Hepatocyte (in vitro differentiated cells): ENCODE measurements around the gene RPP14. TPM values are rescaled to one million over a fixed set of nuclear protein-coding genes. Genes with fewer than 3 reads are reported as not detected.

Experiments
- DNase-seq: peaks from one replicate; pipeline ENCODE4 v3.0.0-alpha.2; 2016; ENCODE audit warnings: low spot score
- H2AFZ ChIP-seq: fragments of 200-600 bp; sonication (generic); 2 replicates; pipeline ENCODE4 v1.6.0; 2016; ENCODE audit warnings: antibody characterized with exemption, mild to moderate bottlenecking
- H3K27ac ChIP-seq: fragments of 200-600 bp; sonication (generic); 2 replicates; pipeline ENCODE4 v1.5.1; 2016; ENCODE audit warnings: mild to moderate bottlenecking
- H3K27me3 ChIP-seq: fragments of 200-600 bp; sonication (generic); 2 replicates; pipeline ENCODE4 v1.6.1; 2016
- H3K36me3 ChIP-seq: fragments of 200-600 bp; sonication (generic); replicated peaks from 2 replicates; pipeline ENCODE4 v1.5.1; 2016; ENCODE audit warnings: low read depth; ENCODE audit not compliant: insufficient read depth
- H3K4me1 ChIP-seq: fragments of 200-600 bp; sonication (generic); 2 replicates; pipeline ENCODE4 v1.5.1; 2016; ENCODE audit warnings: mild to moderate bottlenecking, moderate library complexity; ENCODE audit not compliant: insufficient read depth
- H3K4me2 ChIP-seq: fragments of 200-600 bp; sonication (generic); 2 replicates; pipeline ENCODE4 v1.6.0; 2016
- H3K4me3 ChIP-seq: fragments of 200-600 bp; sonication (generic); 2 replicates; pipeline ENCODE4 v1.5.1; 2016; ENCODE audit warnings: mild to moderate bottlenecking
- H3K79me2 ChIP-seq: fragments of 200-600 bp; sonication (generic); 2 replicates; pipeline ENCODE4 v1.6.0; 2017; ENCODE audit warnings: mild to moderate bottlenecking
- H3K9me2 ChIP-seq: fragments of 200-600 bp; sonication (generic); replicated peaks from 2 replicates; pipeline ENCODE4 v1.6.0; 2017; ENCODE audit warnings: mild to moderate bottlenecking; ENCODE audit not compliant: insufficient read depth
- H3K9me3 ChIP-seq: fragments of 200-600 bp; sonication (generic); 2 replicates; pipeline ENCODE4 v1.5.1; 2016; ENCODE audit warnings: low read depth, mild to moderate bottlenecking
- H4K20me1 ChIP-seq: fragments of 200-600 bp; sonication (generic); 2 replicates; pipeline ENCODE4 v1.6.0; 2016; ENCODE audit warnings: mild to moderate bottlenecking; ENCODE audit not compliant: insufficient read depth, poor library complexity, severe bottlenecking
- EZH2 ChIP-seq: fragments of 200-600 bp; sonication (generic); IDR thresholded peaks from 2 replicates; pipeline ENCODE4 v1.6.1; 2016; ENCODE audit warnings: antibody characterized with exemption, mild to moderate bottlenecking, borderline replicate concordance
- EZH2phosphoT487 ChIP-seq: fragments of 200-600 bp; sonication (generic); IDR thresholded peaks from one replicate; pipeline ENCODE4 v1.6.1; 2018; ENCODE audit warnings: antibody characterized with exemption, mild to moderate bottlenecking, low read depth, moderate library complexity; ENCODE audit not compliant: unreplicated experiment, severe bottlenecking
- WGBS: methylation state at CpG from one replicate; pipeline ENCODE4 v1.1.6; 2016; ENCODE audit warnings: low lambda C conversion rate; ENCODE audit errors: missing lambda C conversion rate; 5-methylcytosine and 5-hydroxymethylcytosine counted together
- polyA plus RNA-seq: library from polyadenylated mRNA; unstranded; fragments of >200 nt; fragmentation: Nextera tagmentation; extraction: Ambion mirVana; gene quantifications from 2 replicates; pipeline ENCODE4 v1.2.1, GENCODE V29; 2016
- total RNA-seq: library from RNA; depleted of rRNA; stranded (reverse); fragments of >200 nt; gene quantifications from 2 replicates; pipeline ENCODE4 v1.2.3, GENCODE V29; 2014
- TF ChIP-seq, protein P1 (sequence below): fragments of 200-600 bp; sonication (generic); IDR thresholded peaks from 2 replicates; pipeline ENCODE4 v1.5.1; 2016; ENCODE audit warnings: antibody characterized with exemption, mild to moderate bottlenecking; ENCODE audit not compliant: poor library complexity

Gene RPP14
- total and polyA plus RNA-seq, 2 experiments from 2014 or later, result 14.0 to 18.5 TPM

DNA sequence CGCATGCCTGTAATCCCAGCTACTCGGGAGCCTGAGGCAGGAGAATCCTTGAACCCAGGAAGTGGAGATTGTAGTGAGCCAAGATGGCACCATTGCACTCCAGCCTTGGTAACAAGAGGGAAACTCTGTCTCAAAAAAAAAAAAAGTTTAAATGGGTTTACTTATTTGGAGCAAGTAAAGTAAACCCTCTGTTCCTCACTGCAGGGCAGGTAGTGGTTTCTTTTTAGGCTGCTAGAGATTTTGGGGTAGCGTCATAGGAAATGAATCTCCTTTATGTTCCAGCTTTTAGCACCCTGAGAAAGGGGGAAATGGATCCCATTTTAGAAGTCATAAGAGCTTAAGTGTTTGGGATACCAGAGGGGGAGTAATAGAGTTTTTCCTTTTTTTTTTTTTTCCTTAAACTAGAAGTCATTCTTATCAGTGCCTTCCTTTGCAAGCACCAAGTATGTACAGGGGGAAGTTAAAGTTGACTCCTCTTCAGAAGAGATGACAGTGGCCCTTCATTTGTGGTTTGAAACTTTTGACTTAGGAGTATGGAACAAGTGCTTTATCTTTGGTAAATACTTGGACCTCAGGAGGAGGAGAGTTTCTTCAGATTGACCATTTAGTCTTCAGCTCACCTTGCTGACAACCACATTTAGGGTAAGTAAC is 34.7 kb downstream of the RPP14 start:
- Histone ChIP-seq H3K27me3 (no peaks in the 10 kb centered on the region), H3K9me2 (no peaks in the 10 kb centered on the region), H2AFZ (no peak overlapping the region), H3K79me2 (peaks cover 35% of the 10 kb centered on the region), H3K4me1 (peaks cover 4% of the 10 kb centered on the region), H3K4me2 (no peak overlapping the region), H3K4me3 (no peak overlapping the region), H3K27ac (no peak overlapping the region), H3K9me3 (no peaks in the 10 kb centered on the region), H4K20me1 (no peaks in the 10 kb centered on the region), H3K36me3 (no peaks in the 10 kb centered on the region)
- TF ChIP-seq EZH2 (no peak), EZH2phosphoT487 (no peak)
- TF ChIP-seq, protein P1, sequence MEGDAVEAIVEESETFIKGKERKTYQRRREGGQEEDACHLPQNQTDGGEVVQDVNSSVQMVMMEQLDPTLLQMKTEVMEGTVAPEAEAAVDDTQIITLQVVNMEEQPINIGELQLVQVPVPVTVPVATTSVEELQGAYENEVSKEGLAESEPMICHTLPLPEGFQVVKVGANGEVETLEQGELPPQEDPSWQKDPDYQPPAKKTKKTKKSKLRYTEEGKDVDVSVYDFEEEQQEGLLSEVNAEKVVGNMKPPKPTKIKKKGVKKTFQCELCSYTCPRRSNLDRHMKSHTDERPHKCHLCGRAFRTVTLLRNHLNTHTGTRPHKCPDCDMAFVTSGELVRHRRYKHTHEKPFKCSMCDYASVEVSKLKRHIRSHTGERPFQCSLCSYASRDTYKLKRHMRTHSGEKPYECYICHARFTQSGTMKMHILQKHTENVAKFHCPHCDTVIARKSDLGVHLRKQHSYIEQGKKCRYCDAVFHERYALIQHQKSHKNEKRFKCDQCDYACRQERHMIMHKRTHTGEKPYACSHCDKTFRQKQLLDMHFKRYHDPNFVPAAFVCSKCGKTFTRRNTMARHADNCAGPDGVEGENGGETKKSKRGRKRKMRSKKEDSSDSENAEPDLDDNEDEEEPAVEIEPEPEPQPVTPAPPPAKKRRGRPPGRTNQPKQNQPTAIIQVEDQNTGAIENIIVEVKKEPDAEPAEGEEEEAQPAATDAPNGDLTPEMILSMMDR, result no peak
- DNase-seq, result no peak
- WGBS, result 99% methylated on average over 3 of the region's 3 CpGs

DNA sequence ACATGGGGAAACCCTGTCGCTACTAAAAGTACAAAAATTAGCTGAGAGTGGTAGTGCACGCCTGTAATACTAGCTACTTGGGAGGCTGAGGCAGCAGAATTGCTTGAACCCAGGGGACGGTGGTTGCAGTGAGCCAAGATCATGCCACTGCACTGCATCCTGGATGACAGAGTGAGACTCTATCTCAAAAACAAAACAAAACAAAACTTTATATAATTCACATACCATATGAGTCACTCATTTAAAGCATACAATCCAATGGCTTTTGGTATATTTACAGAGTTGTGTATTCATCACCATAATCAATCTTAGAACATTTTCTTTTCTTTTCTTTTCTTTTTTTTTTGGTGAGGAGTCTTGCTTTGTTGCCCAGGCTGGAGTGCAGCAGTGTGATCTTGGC is 35.3 kb downstream of the RPP14 start:
- no peak overlapping the region for H3K27ac ChIP-seq

DNA sequence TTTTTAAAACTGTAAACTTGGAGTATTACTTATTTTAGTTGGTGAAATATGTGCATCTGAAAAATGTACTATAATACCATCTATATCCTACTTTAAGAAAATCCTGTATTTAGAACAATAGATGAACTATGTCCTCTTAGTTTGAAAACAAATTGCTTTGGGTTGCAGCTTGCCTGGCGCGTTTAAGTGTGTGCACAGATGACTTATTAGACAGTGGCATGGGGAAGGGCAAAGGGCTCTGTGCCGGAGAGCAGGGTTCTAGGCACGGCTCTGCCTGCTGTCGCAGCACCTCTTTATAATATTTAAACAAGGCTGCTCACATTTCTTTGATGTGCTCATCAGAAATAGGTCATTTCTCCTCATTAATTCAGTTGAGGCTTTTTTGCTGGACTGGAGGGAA is 36.6 kb downstream of the RPP14 start:
- H3K27me3 ChIP-seq, result no peaks in the 10 kb centered on the region
- H2AFZ ChIP-seq, result no peak overlapping the region
- no peak for DNase-seq
- H3K4me3 ChIP-seq, result no peak overlapping the region
- TF ChIP-seq, protein P1, result no peak
- TF ChIP-seq EZH2phosphoT487, result no peak
- H3K36me3 ChIP-seq, result no peaks in the 10 kb centered on the region
- H3K79me2 ChIP-seq, result peaks cover 22% of the 10 kb centered on the region
- H3K4me2 ChIP-seq, result no peak overlapping the region
- WGBS, result 84% methylated on average over 5 of the region's 5 CpGs
- no peaks in the 10 kb centered on the region for H3K9me2 ChIP-seq
- no peaks in the 10 kb centered on the region for H3K4me1 ChIP-seq
- H4K20me1 ChIP-seq, result no peaks in the 10 kb centered on the region
- no peaks in the 10 kb centered on the region for H3K9me3 ChIP-seq
- H3K27ac ChIP-seq, result no peak overlapping the region

More for the DNA sequence above, 35.3 kb downstream of the RPP14 start:
- Histone ChIP-seq H3K4me3 (no peak overlapping the region), H4K20me1 (no peaks in the 10 kb centered on the region), H3K36me3 (no peaks in the 10 kb centered on the region), H3K9me2 (no peaks in the 10 kb centered on the region), H3K4me1 (no peaks in the 10 kb centered on the region), H3K79me2 (peaks cover 31% of the 10 kb centered on the region), H3K9me3 (no peaks in the 10 kb centered on the region), H3K4me2 (no peak overlapping the region), H3K27me3 (no peaks in the 10 kb centered on the region), H2AFZ (no peak overlapping the region)
- TF ChIP-seq, protein P1, result no peak
- TF ChIP-seq EZH2phosphoT487 (no peak), EZH2 (no peak)
- DNase-seq, result no peak
- WGBS, result 100% methylated on average over 3 of the region's 3 CpGs

DNA sequence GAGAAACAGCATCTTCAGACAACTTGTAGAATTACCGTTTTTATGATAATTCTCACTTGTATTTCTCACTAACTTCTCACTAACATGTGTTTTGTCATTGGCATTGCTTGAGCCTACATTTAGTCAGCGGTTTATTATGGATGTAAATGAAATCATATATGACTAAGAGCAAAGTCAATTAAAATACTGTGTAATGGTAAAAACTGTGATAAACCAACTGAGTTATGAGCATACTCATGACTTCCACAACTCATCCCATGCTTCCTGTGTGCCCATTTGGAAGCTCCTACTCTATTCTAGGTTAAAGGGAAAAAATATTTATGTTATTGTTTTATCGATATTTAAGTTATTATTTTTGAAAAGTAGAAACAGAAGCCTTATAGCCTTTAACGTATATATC is 39.4 kb downstream of the RPP14 start:
- 97% methylated on average over 4 of the region's 4 CpGs for WGBS
- Histone ChIP-seq H3K9me2 (no peaks in the 10 kb centered on the region), H3K27ac (no peak overlapping the region), H2AFZ (no peak overlapping the region), H3K27me3 (no peaks in the 10 kb centered on the region), H3K9me3 (no peaks in the 10 kb centered on the region), H3K36me3 (no peaks in the 10 kb centered on the region), H3K4me1 (peaks cover 9% of the 10 kb centered on the region), H3K79me2 (peaks cover 12% of the 10 kb centered on the region), H3K4me3 (no peak overlapping the region), H3K4me2 (no peak overlapping the region), H4K20me1 (peaks cover 5% of the 10 kb centered on the region)
- DNase-seq, result no peak
- TF ChIP-seq, protein P1, result no peak
- TF ChIP-seq EZH2, result no peak
- TF ChIP-seq EZH2phosphoT487, result no peak
